Subcutaneous abdominal adipose tissue (tissue), 5 donors: ENCODE results near the gene GLTP.
A peak's percentile ranks its signal among the peaks of the same experiment; 100 is the strongest.
"Not testable (repeated sequence)": the region's sequence is repeated elsewhere in the genome, so short reads cannot be mapped to it uniquely, and the experiment has no call there.

Experiments
- H3K27ac ChIP-seq: one replicate; pipeline ENCODE4 v1.7.0; 2013; ENCODE audit warnings: low read depth, mild to moderate bottlenecking, inconsistent platforms, low read length, moderate library complexity
- H3K27me3 ChIP-seq, 5 donors: one replicate each; pipeline ENCODE4 v1.7.0; 2013; ENCODE audit warnings: low read length in 5 of 5, inconsistent platforms in 1 of 5; ENCODE audit not compliant: control insufficient read depth in 5 of 5, insufficient read depth in 4 of 5
- H3K36me3 ChIP-seq, 5 donors: one replicate each; pipeline ENCODE4 v1.7.0; 2013; ENCODE audit warnings: low read length in 5 of 5; ENCODE audit not compliant: control insufficient read depth in 5 of 5, insufficient read depth in 5 of 5
- H3K4me1 ChIP-seq, 5 donors: one replicate each; pipeline ENCODE4 v1.7.0; 2013; ENCODE audit warnings: low read length in 5 of 5, mild to moderate bottlenecking in 3 of 5, moderate library complexity in 1 of 5; ENCODE audit not compliant: control insufficient read depth in 5 of 5, insufficient read depth in 5 of 5
- H3K4me3 ChIP-seq, 5 donors: one replicate each; pipeline ENCODE4 v1.7.0; 2013; ENCODE audit warnings: low read length in 5 of 5, low read depth in 1 of 5
- H3K9ac ChIP-seq, 5 donors: one replicate each; pipeline ENCODE4 v1.7.0; 2013; ENCODE audit warnings: low read length in 5 of 5, mild to moderate bottlenecking in 4 of 5, moderate library complexity in 3 of 5
- H3K9me3 ChIP-seq, 5 donors: one replicate each; pipeline ENCODE4 v1.7.0; 2013; ENCODE audit warnings: low read length in 5 of 5; ENCODE audit not compliant: control insufficient read depth in 5 of 5
- donor health status: healthy.
- donor health status: healthy.
- donor health status: healthy.
- donor health status: healthy.
- donor health status: healthy.

GLTP gene, protein sequence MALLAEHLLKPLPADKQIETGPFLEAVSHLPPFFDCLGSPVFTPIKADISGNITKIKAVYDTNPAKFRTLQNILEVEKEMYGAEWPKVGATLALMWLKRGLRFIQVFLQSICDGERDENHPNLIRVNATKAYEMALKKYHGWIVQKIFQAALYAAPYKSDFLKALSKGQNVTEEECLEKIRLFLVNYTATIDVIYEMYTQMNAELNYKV

DNA sequence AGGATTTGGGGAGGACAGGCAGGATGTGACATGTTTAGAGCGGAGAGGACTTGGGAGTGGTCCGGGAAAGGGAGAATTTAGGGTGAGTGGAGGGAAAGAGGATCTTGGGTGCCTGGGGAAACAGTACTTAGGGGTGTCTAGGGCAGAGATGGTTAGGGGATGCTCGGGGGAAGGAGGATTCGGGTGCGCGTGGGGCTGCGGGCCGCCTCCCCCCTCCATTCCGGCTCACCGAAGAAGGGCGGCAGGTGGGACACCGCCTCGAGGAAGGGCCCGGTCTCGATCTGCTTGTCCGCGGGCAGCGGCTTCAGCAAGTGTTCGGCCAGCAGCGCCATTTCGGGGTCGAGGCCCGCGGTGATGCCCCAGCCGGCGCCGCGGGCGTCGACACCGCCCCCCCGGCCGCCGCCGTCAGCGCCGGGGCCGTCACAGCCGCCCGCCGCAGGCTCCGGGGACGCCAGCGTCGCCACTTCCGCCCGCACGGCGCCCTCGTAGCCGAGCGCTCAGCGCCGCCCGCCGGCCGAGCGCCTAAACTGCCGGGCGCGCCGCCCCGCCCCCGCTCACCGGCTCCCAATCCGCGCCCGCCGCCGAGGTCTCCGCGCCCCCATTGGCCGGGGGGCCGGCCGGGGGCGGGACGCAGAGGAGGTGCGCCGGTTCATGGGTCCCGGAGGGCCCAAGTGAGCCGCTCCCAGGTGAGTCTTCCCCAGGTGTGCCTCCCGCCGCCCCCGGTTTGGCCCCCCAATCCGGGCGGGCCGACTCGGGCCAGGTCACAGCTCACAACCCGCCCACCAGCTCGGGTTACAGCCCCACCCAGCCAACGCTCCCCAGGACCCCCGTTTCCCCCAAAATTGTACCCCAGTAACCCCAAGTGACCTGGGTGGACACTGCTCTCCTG lies at the start of gene GLTP:
Gene GLTP (minus strand): TSS at position 499 of the 889 bp plus-strand sequence. CDS start 167 bp downstream, at position 332.
- H3K4me1 ChIP-seq = peaks cover 7 to 31% (median 24%) of the 10 kb centered on the region in 5 donors
- H3K27ac ChIP-seq = peak within 1 kb of the TSS; percentile 48

DNA sequence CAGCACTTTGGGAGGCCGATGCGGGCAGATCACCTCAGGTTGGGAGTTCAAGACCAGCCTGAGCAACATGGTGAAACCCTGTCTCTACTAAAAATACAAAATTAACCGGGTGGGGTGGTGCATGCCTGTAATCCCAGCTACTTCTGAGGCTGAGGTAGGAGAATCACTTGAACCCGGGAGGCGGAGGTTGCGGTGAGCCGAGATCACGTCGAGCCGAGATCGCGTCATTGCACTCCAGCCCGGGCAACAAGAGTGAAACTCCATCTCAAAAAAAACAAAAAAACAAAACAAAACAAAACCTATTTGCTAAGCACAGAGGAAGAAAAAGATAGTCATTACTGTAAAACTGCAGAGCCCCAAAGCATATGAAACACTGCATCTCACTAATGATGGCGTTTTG lies 49.0 kb upstream of the GLTP start:
- peaks cover 0 to 11% (median 5%) of the 10 kb centered on the region in 5 donors for H3K4me1 ChIP-seq
- H3K27ac ChIP-seq, H3K9ac ChIP-seq, H3K9me3 ChIP-seq, H3K27me3 ChIP-seq, H3K4me3 ChIP-seq: not testable (repeated sequence)
- peaks cover 12 to 74% (median 53%) of the 10 kb centered on the region in 5 donors for H3K36me3 ChIP-seq

More for the DNA sequence above, at the start of gene GLTP:
- Histone ChIP-seq H3K9me3 (no peaks in the 10 kb centered on the region), H3K4me3 (peak within 1 kb of the TSS; percentile 82 to 92 (median 87)), H3K27me3 (no peaks in the 10 kb centered on the region), H3K9ac (peak within 1 kb of the TSS; percentile 77 to 97 (median 91)), H3K36me3 (no peaks in the 10 kb centered on the region)

DNA sequence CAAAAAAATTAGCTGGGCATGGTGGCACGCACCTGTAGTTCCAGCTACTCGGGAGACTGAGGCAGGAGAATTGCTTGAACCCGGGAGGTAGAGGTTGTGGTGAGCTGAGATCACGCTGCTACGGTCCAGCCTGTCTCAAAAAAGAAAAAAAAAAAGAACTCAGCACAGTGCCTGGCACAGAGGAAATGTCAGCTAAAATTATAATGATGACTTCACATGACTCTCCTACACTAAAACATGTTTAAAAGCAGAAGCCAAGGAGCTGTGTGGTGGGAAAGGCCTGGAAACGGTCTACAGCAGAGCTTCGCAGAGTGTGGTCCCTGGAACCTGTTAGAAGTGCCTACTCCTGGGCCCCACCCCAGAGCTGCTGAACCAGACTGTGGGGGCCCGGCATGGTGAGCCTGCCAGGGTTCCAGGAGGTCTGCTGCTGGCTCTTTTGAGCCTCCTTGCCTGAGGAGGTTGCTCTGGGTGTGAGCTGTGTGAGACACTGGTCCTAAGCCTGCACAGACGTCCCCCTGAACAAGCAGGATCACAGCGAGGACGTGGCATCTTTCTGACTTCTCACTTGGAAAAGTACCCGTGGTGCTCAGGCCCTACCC lies 47.8 kb upstream of the GLTP start:
- peaks cover 0 to 11% (median 5%) of the 10 kb centered on the region in 5 donors for H3K4me1 ChIP-seq
- no peaks in the 10 kb centered on the region for H3K27me3 ChIP-seq
- no peaks in the 10 kb centered on the region for H3K9me3 ChIP-seq
- H3K36me3 ChIP-seq = peaks cover 12 to 66% (median 45%) of the 10 kb centered on the region in 5 donors
- H3K27ac ChIP-seq = no peak overlapping the region
- H3K9ac ChIP-seq = no peak overlapping the region
- no peak overlapping the region for H3K4me3 ChIP-seq

DNA sequence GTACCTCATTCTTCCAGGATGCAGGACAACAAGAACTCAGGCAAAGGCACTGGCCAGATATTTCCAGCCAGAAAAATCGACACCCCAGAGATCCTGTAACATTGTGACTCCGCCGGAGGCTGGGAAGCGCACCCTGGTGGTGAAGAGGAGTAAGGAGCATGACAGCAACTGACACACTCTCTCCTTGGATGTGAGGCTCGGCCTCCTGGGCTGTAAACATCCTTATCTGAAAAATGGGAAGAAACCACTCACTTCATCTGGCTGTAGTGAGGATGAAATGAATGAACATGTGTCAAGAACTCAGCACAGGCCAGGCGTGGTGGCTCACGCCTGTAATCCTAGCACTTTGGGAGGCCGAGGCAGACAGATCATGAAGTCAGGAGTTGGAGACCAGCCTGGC lies 47.3 kb upstream of the GLTP start:
- no peaks in the 10 kb centered on the region for H3K27me3 ChIP-seq
- peaks cover 11 to 64% (median 42%) of the 10 kb centered on the region in 5 donors for H3K36me3 ChIP-seq
- no peak overlapping the region for H3K9ac ChIP-seq
- no peak overlapping the region for H3K4me3 ChIP-seq
- H3K4me1 ChIP-seq = peaks cover 0 to 8% (median 5%) of the 10 kb centered on the region in 5 donors
- no peak overlapping the region for H3K27ac ChIP-seq
- H3K9me3 ChIP-seq = no peaks in the 10 kb centered on the region

DNA sequence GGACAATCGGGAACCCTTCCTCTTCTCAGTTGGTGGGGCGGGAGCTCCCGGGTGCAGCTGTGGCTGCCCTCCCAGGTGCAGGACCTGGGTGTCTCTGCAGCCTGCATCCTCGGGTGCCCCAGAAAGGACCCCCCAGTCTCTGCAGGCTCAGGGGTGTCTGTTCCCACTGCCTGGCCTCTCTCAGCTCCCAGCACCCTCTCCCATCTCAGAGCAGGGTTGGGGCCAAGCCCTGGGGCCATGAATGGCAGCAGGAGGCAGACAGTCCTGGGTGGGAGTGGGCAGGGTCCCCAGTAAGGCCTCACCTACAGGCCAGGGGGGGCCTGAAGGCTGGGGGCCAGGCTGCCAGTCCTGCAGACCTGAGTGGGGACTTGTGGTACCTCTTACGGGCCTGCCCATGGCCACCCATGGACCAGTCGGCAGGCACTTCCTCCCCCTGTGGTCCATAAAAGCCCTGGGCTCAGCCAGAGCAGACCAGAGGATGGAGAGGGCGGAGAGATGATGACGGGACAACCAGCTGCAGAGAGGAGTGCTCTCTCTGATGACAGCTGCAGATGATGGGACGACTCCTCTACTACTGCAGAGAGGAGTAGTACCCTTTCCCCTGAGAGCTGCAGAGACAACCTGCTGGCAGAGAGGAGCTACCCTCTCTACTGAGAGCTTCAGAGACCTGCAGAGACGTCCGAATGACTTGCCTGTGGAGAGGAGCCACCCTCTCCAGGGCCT lies 46.3 kb upstream of the GLTP start:
- peaks cover 0 to 8% (median 5%) of the 10 kb centered on the region in 5 donors for H3K4me1 ChIP-seq
- H3K27me3 ChIP-seq = no peaks in the 10 kb centered on the region
- no peak overlapping the region for H3K27ac ChIP-seq
- H3K9ac ChIP-seq = no peak overlapping the region
- H3K36me3 ChIP-seq = peaks cover 3 to 61% (median 37%) of the 10 kb centered on the region in 5 donors
- H3K4me3 ChIP-seq = no peak overlapping the region
- no peaks in the 10 kb centered on the region for H3K9me3 ChIP-seq

DNA sequence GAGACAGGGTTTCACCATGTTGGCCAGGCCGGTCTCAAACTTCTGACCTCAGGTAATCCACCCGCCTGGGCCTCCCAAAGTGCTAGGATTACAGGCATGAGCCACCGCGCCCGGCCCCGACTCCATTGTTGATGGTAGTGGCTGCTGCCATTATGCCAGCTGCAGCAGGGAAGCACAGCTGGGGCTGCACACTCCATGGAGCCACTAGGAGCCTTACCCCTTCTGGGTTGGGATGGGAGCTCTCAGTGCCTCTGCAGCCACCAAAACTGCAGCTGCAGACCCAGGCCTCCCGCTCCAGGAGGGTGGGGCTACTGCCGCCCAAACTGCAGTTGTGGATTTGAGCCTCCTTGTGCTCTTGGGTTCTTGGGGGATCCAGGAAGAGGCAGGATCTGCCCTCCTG lies 45.7 kb upstream of the GLTP start:
- H3K27ac ChIP-seq = no peak overlapping the region
- peaks cover 2 to 60% (median 33%) of the 10 kb centered on the region in 5 donors for H3K36me3 ChIP-seq
- H3K9ac ChIP-seq = no peak overlapping the region

DNA sequence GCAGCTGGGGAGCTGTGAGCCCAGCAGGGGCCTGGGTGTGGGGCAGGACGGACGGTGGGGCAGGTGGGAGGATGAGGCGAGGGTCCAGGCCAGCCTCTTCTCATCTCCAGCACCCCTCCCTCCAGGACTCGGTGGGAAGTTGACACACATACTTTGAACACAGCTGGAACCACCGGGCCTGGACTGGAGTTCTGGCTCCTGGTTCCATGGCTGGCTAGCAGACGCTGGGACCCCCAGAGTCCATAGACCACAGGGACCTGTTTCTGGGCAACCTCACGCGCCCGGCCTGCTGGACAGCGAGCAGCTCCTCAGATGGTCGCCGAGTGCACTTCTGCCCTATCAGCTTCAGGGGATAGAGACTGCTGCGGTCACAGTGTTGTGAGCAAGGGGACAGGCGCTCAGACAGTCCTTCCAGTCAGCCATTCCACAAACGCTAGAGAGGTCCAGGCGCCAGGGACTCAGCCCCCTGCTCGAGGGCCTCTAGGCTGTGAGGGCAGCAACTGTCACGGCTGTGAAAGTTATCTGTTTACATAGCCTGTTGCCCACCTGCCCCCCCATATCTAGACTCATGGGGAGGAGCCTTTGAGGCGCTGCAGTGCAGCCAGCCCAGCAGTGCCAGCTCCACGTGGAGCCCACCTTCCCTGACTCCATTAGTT lies 45.0 kb upstream of the GLTP start:
- no peak overlapping the region for H3K4me3 ChIP-seq
- H3K9ac ChIP-seq = no peak overlapping the region
- peaks cover 0 to 8% (median 5%) of the 10 kb centered on the region in 5 donors for H3K4me1 ChIP-seq
- peaks cover 2 to 60% (median 33%) of the 10 kb centered on the region in 5 donors for H3K36me3 ChIP-seq
- H3K27me3 ChIP-seq = no peaks in the 10 kb centered on the region
- no peak overlapping the region for H3K27ac ChIP-seq
- H3K9me3 ChIP-seq = no peaks in the 10 kb centered on the region

More for the DNA sequence above, 45.7 kb upstream of the GLTP start:
- Histone ChIP-seq H3K4me1 (peaks cover 0 to 8% (median 5%) of the 10 kb centered on the region in 5 donors), H3K27me3 (no peaks in the 10 kb centered on the region), H3K9me3 (no peaks in the 10 kb centered on the region), H3K4me3 (no peak overlapping the region)

DNA sequence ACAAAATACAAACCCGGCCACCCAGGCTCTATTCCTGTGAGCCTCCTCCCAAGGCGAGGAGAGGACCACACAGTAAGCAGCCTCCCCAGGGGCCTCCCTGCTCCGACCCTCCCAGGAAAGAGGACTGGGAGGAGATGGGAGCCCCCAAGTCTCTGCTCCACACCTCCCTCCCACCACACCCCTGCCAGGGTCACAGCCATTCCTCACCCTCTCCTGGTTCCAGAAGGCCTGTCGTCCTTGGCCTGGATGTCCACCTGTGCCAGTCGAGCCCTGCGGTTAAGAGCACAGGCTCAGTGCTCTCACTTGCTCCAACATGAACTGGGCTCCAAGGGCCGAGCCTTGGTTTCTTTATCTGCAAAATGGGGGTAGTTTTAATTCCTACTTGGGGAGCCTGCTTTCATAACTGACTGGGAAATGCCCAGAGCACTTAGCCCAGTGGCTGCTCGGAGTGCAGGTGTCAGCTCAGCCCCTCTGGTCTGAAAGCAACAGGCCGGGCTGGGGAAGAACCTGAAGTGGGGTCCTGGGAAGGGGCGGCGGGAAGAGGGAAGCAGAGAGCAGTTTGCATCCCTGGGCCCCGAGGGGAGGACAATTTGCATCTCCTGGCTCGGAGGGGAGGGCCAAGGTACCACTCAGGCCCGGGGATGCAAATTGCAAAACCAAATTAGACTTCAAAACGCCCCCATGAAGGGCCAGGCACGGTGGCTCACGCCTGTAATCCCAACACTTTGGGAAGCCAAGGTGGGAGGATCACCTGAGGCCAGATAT lies 43.3 kb upstream of the GLTP start:
- Histone ChIP-seq H3K27ac (no peak overlapping the region), H3K4me3 (no peak overlapping the region), H3K4me1 (no peaks in the 10 kb centered on the region), H3K9ac (no peak overlapping the region), H3K36me3 (peaks cover 0 to 59% (median 33%) of the 10 kb centered on the region in 5 donors), H3K9me3 (no peaks in the 10 kb centered on the region), H3K27me3 (no peaks in the 10 kb centered on the region)

DNA sequence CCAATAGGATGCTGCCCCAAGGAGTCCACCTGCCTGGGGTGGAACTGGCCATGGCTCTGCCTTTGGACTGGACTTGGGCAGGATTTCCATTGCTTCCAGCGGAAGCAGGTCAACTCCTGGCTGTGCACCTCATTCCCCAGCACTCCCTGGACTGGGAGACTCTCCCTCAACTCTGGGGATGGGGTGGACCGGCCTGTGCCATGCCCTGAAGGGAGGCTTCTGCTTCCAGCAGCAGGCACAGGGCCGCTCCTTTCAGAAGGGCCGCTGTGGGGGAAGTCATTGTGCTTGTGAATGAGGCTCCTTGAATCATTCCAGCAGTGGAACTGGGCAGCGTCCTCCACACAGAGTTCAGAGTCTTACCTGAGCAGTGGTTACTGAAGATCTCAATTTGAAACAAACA lies 42.7 kb upstream of the GLTP start:
- Histone ChIP-seq H3K36me3 (peaks cover 0 to 59% (median 34%) of the 10 kb centered on the region in 5 donors), H3K27me3 (no peaks in the 10 kb centered on the region), H3K9me3 (no peaks in the 10 kb centered on the region), H3K4me3 (no peak overlapping the region), H3K4me1 (no peaks in the 10 kb centered on the region), H3K9ac (no peak overlapping the region), H3K27ac (no peak overlapping the region)
